LNCAP (cell line): ENCODE results near the gene RAPGEF6.

Experiments used
- CTCF ChIP-seq: fragments of 450-650 bp; IDR thresholded peaks from 2 replicates; pipeline ENCODE4 v1.5.1; 2017; ENCODE audit warnings: mild to moderate bottlenecking

The RAPGEF6 gene

GRCh38 chr5:131630963-131631350 is 4.1 kb downstream of the RAPGEF6 start:
- no peak for TF ChIP-seq CTCF

DNA sequence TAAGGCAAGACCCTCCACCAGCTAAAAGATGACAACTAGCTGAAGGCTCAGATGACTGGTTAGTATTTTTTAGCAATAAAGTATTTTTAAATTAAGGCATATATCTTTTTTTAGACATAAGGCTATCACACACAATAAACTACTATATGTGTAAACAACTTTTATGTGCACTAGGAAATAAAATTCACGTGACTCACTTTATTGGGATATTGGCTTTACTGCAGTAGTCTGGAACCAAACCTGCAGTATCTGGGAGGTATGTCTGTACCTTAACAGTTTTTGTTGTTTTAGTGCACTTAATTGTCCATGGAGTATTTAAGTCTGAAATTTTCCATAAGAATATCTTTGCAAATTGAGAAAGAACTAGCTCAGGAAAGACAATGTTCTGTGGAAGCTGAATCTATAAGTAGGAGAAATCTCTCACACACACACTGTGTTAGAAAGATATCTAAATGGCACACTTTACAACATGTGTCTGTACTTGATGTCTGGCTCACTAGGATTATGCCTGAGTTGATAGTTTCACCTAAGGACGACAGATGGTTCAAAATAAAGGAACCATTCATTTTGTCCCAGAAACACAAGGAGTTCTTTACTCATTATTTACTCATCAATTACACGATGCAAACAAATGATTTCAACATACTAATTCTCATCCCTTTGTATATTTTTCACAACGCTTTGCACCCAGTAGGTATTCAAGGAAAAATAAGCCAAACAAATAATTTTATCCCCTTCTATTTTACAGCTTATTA is 4.6 kb downstream of the RAPGEF6 start:
- no peak for TF ChIP-seq CTCF

GRCh38 chr5:131628990-131629389 is 6.0 kb downstream of the RAPGEF6 start:
- no peak for TF ChIP-seq CTCF

DNA sequence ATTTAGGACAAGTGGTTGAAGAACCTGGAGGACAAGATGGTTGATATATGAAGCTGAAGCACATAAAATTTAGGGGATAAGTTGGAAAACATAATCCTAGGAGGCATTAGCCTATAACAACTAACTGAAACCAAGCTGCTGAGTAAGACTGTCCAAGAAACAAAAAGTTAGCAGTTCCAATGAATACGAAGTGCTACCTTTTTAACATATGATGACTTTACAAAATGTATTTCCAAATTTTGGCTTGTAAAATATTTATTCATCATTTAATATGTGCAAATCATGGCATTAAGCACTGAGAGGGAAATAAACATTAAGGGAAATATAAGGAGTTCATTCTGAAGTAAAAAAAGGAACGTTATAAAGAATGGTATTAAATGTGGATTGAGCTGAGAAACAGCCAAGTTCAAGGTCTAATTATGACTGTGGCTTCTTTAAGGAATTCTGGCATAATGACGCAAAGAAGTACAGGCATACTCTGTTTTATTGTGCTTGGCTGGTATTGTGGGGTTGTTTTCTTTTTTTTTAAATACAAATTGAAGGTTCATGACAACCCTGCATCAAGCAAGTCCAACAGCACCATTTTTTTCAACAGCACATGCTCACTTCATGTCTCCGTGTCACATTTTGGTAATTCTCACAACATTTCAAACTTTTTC is 7.7 kb downstream of the RAPGEF6 start:
- no peak for TF ChIP-seq CTCF

DNA sequence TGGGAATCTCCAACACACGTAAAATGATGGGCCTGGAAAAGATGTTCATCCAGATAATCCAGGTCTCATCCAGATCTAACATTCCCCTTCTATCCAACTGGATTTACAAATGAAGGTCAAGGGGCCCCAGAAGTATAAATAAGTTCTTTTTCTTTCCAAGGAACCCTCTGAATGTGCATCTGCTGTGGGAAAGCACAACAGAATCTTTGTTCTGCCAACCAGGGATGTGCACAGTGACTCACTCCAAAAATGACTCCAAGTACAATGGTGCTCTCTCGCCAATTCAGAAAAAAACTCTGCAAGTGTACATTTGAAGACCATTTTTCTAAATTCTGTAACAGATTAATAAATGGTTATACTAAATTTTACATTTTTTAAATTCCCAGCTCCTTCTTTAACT is 12.4 kb downstream of the RAPGEF6 start:
- no peak for TF ChIP-seq CTCF

DNA sequence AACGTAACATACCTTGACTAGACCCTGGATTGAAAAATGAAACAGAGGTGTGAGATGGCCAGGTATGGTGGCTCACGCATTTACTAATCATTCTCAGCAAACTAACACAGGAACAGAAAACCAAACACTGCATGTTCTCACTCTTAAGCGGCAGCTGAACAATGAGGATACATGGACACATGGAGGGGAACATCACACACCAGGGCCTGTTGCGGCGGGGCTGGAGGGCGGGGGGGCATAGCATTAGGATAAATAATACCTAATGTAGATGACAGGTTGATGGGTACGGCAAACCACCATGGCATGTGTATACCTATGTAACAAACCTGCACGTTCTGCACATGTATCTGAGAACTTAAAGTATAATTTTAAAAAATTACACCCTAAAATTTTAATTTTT is 15.9 kb downstream of the RAPGEF6 start:
- TF ChIP-seq CTCF: no peak

- TF ChIP-seq CTCF: no peak
Measured at GRCh38 chr5:131617140-131617822, 17.7 kb downstream of the RAPGEF6 start.
